Muscle layer of duodenum (tissue), 2 donors: Measurements from ENCODE around the gene RPL3.

ENCODE experiments used
- H3K27ac ChIP-seq: one replicate; pipeline ENCODE4 v1.7.0; 2013; ENCODE audit warnings: mild to moderate bottlenecking, low read length
- H3K27me3 ChIP-seq: one replicate; pipeline ENCODE4 v1.7.0; 2013; ENCODE audit warnings: low read depth, mild to moderate bottlenecking, control low read depth, low read length
- H3K36me3 ChIP-seq, 2 donors: one replicate each; pipeline ENCODE4 v1.7.0; 2013; ENCODE audit warnings: low read length in 2 of 2, control low read depth in 1 of 2, mild to moderate bottlenecking in 1 of 2; ENCODE audit not compliant: insufficient read depth in 2 of 2, control insufficient read depth in 1 of 2
- H3K4me1 ChIP-seq, 2 donors: one replicate each; pipeline ENCODE4 v1.7.0; 2013; ENCODE audit warnings: low read length in 2 of 2, mild to moderate bottlenecking in 2 of 2, control low read depth in 1 of 2, moderate library complexity in 1 of 2; ENCODE audit not compliant: insufficient read depth in 2 of 2, control insufficient read depth in 1 of 2
- H3K4me3 ChIP-seq, 2 donors: one replicate each; pipeline ENCODE4 v1.7.0; 2013; ENCODE audit warnings: low read length in 2 of 2, low read depth in 1 of 2, mild to moderate bottlenecking in 1 of 2
- H3K9me3 ChIP-seq, 2 donors: one replicate each; pipeline ENCODE4 v1.7.0; 2013; ENCODE audit warnings: low read length in 2 of 2, control low read depth in 1 of 2, mild to moderate bottlenecking in 1 of 2; ENCODE audit not compliant: control insufficient read depth in 1 of 2
- donor health status: healthy.

The RPL3 gene

GRCh38 chr22:39319284-39320022 is at the start of gene RPL3:
TSS of gene RPL3 (minus strand) at chr22:39319623. CDS start at chr22:39319597, 26 bp downstream.
- peak within 1 kb of the TSS; percentile 85 to 98 for H3K4me3 ChIP-seq
- peak within 1 kb of the TSS; percentile 99 for H3K27ac ChIP-seq
- peaks cover 20 to 31% of the 10 kb centered on the region in 2 donors for H3K4me1 ChIP-seq
- H3K27me3 ChIP-seq: no peaks in the 10 kb centered on the region
- H3K9me3 ChIP-seq: no peaks in the 10 kb centered on the region
- H3K36me3 ChIP-seq: peaks cover 29 to 37% of the 10 kb centered on the region in 2 donors

DNA sequence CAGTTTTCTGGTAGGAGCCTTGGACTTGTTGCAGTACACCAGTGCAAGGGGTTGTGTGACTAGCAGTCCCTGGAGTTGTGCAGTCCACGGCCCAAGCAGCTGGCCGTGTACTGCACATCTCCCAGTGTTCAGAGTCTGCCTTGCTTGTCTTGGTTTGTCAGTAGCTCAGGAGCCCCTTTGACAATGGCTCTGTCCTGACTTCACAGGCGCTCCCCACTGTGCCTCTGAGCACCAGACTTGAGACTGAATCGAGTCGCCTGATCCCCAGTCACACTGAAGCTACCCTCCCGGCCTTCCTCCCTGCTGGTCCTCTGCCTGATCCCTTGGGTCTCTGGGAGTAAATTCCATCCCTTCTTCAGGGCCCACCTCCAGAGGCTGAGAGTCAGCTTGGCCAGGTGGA is 49.8 kb upstream of the RPL3 start:
- no peak overlapping the region for H3K27ac ChIP-seq

DNA sequence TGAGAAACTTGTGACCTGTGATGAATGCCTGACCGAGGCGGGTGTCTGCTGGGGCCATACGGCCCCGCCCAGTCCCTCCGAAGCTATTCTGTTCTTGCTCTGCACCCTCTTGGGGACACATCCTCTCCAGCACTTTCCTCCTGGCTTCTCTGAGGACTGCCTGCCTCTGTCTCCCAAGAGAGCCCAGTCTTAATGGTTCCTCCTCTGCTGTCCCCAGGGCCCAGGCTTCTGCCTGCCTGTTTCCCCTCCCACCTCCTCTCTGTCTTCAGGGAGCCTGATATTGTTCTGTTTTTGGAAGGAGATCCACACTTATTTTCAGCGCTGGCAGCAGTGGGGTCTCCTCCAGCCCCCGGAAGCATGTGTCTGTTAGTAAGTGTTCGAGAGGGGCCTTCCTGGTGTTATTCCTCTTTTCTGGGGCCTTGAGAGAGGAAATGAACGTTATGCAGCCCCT is 49.1 kb upstream of the RPL3 start:
- Histone ChIP-seq H3K27ac (no peak overlapping the region), H3K36me3 (peaks cover 0 to 4% of the 10 kb centered on the region in 2 donors), H3K27me3 (no peaks in the 10 kb centered on the region), H3K4me1 (peaks cover 0 to 11% of the 10 kb centered on the region in 2 donors), H3K9me3 (no peaks in the 10 kb centered on the region), H3K4me3 (no peak overlapping the region)

More for the DNA sequence above, 49.8 kb upstream of the RPL3 start:
- no peaks in the 10 kb centered on the region for H3K27me3 ChIP-seq
- no peaks in the 10 kb centered on the region for H3K9me3 ChIP-seq
- peaks cover 0 to 4% of the 10 kb centered on the region in 2 donors for H3K4me1 ChIP-seq
- no peak overlapping the region for H3K4me3 ChIP-seq
- H3K36me3 ChIP-seq: peaks cover 0 to 4% of the 10 kb centered on the region in 2 donors

GRCh38 chr22:39367035-39367434 is 47.6 kb upstream of the RPL3 start:
- Histone ChIP-seq H3K36me3 (peaks cover 0 to 4% of the 10 kb centered on the region in 2 donors), H3K27ac (no peak overlapping the region), H3K27me3 (no peaks in the 10 kb centered on the region), H3K9me3 (no peaks in the 10 kb centered on the region), H3K4me1 (peaks cover 0 to 22% of the 10 kb centered on the region in 2 donors), H3K4me3 (no peak overlapping the region)

GRCh38 chr22:39365492-39365780 is 46.0 kb upstream of the RPL3 start:
- no peaks in the 10 kb centered on the region for H3K27me3 ChIP-seq
- no peaks in the 10 kb centered on the region for H3K9me3 ChIP-seq
- H3K27ac ChIP-seq: no peak overlapping the region
- H3K36me3 ChIP-seq: peaks cover 0 to 4% of the 10 kb centered on the region in 2 donors
- peaks cover 0 to 24% of the 10 kb centered on the region in 2 donors for H3K4me1 ChIP-seq
- H3K4me3 ChIP-seq: no peak overlapping the region

DNA sequence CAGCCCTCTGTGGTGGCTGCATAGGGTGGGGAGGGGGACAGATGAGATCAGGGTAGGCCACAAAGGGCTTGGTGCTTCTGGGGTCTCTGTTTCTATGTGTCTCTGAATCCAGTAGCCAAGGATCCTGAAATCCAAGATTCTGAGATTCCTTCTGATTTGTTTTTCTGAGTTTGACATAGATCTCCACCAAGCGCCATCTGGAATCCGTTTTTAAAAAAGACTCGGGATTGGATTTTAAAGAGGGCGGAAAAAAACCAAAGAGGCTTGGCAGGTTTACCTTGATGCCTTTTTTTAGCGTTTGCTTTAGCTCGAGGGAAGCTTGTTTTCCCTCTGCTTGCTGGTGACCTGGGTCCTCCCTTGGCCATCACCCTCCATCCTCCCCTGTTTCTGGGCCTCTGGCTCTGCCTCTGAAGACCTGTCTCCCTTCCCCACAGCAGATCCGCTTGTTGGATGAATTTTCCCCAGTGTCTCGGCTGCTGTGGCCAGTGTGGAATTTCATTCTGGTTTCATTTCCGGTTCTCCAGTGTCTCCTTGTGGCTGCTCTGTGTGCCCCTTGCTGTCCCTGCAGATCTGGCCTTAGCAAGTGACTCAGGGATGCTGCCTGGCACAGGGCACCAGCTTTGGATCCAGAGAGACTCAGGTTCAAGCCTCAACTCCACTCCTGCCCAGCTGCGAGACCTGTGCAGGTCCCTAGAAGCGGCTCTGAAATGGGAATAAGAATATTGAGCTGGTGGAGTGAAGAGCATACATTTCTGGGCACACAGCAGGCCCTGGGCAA is 45.5 kb upstream of the RPL3 start:
- peak overlapping the region; percentile 8 for H3K27ac ChIP-seq
- peaks cover 0 to 24% of the 10 kb centered on the region in 2 donors for H3K4me1 ChIP-seq
- H3K27me3 ChIP-seq: no peaks in the 10 kb centered on the region
- peaks cover 0 to 4% of the 10 kb centered on the region in 2 donors for H3K36me3 ChIP-seq
- no peak overlapping the region for H3K4me3 ChIP-seq
- no peaks in the 10 kb centered on the region for H3K9me3 ChIP-seq

DNA sequence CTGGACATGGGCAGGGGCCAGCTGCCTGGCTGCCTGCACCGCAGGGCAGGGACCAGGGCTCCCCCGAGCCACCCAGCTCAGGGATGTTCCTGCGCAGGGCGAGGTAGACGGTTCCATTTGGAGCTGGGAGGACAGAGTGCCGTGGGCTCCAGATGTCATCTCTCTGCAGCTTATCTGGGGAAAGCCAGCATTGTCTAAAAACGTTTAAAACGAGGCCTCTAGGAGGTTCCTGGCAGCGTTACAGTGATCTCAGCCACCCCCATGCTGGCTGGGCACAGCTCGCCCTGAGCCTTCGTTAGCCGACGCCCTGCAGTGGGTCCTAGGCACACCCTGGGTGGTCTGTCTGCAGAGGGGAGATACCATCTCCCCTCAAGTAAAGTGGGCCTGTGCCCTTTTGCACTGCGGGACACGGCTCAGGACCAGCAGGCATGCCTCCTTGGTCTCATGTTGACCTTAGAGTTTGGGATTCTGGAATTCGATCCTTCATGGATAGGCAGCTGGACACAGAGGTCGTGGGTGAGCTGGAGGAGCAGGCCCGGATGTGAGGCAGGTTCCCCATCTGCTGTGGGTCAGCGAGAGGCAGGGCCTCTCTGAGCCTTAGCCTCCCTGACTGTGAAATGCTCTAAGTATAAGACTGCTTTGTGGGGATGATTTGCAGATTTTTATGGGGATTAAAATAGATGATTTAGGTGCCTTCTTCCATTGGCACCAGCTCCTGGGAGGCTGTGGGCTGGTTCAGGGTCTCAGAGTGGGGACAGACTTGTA is 44.5 kb upstream of the RPL3 start:
- Histone ChIP-seq H3K27me3 (no peaks in the 10 kb centered on the region), H3K4me1 (peaks cover 0 to 24% of the 10 kb centered on the region in 2 donors), H3K9me3 (no peaks in the 10 kb centered on the region), H3K27ac (no peak overlapping the region), H3K4me3 (no peak overlapping the region), H3K36me3 (peaks cover 0 to 4% of the 10 kb centered on the region in 2 donors)

DNA sequence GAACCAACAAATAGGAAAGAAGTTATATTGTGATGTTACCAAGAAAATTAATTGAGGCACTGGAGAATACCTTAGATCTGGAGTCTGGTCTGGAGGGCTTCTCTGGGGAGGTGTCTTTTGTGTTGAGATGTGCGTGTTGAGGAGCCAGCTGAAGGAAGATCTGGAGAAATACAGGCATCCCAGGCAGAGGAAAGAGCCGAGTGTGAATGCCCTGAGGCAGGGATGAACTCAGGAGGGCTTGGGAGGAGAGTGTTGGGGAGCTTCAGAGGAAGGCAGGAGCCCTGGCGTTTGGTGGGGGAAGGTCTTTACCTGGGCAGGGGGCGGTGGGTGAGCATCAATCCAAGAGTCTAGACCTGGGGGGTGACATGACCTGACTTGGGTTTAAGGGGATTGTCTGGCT is 43.5 kb upstream of the RPL3 start:
- Histone ChIP-seq H3K27me3 (no peaks in the 10 kb centered on the region), H3K4me3 (no peak overlapping the region), H3K36me3 (peaks cover 0 to 4% of the 10 kb centered on the region in 2 donors), H3K4me1 (peaks cover 0 to 20% of the 10 kb centered on the region in 2 donors), H3K9me3 (no peaks in the 10 kb centered on the region), H3K27ac (no peak overlapping the region)

DNA sequence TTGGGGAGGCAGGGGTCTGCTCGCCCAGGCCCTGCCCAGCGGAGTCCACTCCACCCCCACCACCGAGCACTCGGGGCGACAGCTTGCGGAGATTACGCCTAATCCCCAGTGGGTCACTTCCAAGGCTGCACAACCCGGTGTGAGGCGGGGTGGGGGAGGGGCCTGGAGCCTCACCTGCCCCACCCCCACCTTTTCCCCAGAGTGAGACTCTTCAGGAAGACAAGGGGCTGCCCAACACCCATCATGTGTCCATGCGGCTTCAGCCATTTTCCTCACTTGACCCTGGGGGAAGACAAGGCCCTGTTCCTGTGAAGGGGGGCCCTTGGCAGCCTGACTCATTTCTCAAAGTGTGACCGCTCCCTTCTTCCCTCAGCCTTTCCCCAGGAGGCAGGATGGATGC is 42.8 kb upstream of the RPL3 start:
- H3K27ac ChIP-seq: no peak overlapping the region
- H3K4me1 ChIP-seq: peaks cover 0 to 20% of the 10 kb centered on the region in 2 donors
- H3K27me3 ChIP-seq: no peaks in the 10 kb centered on the region
- no peaks in the 10 kb centered on the region for H3K9me3 ChIP-seq
- H3K4me3 ChIP-seq: no peak overlapping the region
- peaks cover 0 to 4% of the 10 kb centered on the region in 2 donors for H3K36me3 ChIP-seq

GRCh38 chr22:39361496-39361895 is 42.1 kb upstream of the RPL3 start:
- Histone ChIP-seq H3K4me1 (peaks cover 0 to 20% of the 10 kb centered on the region in 2 donors), H3K27me3 (no peaks in the 10 kb centered on the region), H3K36me3 (no peaks in the 10 kb centered on the region), H3K4me3 (no peak overlapping the region), H3K9me3 (no peaks in the 10 kb centered on the region), H3K27ac (no peak overlapping the region)
